Osteoblast (primary cell): ENCODE results near the gene MOCOS. TPM values are rescaled to one million over a fixed set of nuclear protein-coding genes. Genes with fewer than 3 reads are reported as not detected.

Experiments used
- DNase-seq: peaks from one replicate; pipeline ENCODE4 v3.0.0; 2011; ENCODE audit warnings: low spot score, mixed read lengths; ENCODE audit not compliant: insufficient read length; ENCODE audit errors: missing footprints
- H2AFZ ChIP-seq: 2 replicates; pipeline ENCODE4 v1.6.0; 2011; ENCODE audit warnings: mild to moderate bottlenecking, low read length
- H3K27ac ChIP-seq: 2 replicates; pipeline ENCODE4 v1.5.1; 2011; ENCODE audit warnings: mild to moderate bottlenecking, low read depth, low read length, moderate library complexity
- H3K27me3 ChIP-seq: 2 replicates; pipeline ENCODE4 v1.6.0; 2012; ENCODE audit warnings: mild to moderate bottlenecking, control low read depth, inconsistent platforms, low read length, moderate library complexity; ENCODE audit not compliant: insufficient read depth
- H3K36me3 ChIP-seq: 2 replicates; pipeline ENCODE4 v1.5.1; 2011; ENCODE audit warnings: mild to moderate bottlenecking, low read length, control low read depth, moderate library complexity; ENCODE audit not compliant: insufficient read depth
- H3K4me1 ChIP-seq: 2 replicates; pipeline ENCODE4 v1.5.1; 2011; ENCODE audit warnings: mild to moderate bottlenecking, low read length, control low read depth, moderate library complexity; ENCODE audit not compliant: insufficient read depth
- H3K4me2 ChIP-seq: 2 replicates; pipeline ENCODE4 v1.6.0; 2011; ENCODE audit warnings: mild to moderate bottlenecking, low read length; ENCODE audit not compliant: insufficient read depth
- H3K4me3 ChIP-seq: fragments of 200-600 bp; sonication (generic); 3 replicates; pipeline ENCODE4 v1.5.1; 2012; ENCODE audit warnings: mild to moderate bottlenecking, low read length, inconsistent platforms; ENCODE audit not compliant: insufficient read depth
- H3K79me2 ChIP-seq: 2 replicates; pipeline ENCODE4 v1.6.0; 2012; ENCODE audit warnings: mild to moderate bottlenecking, low read length, control low read depth, inconsistent platforms; ENCODE audit not compliant: insufficient read depth
- H3K9me3 ChIP-seq: 2 replicates; pipeline ENCODE4 v1.5.1; 2011; ENCODE audit warnings: low read depth, low read length, control low read depth
- H4K20me1 ChIP-seq: 2 replicates; pipeline ENCODE4 v1.6.0; 2012; ENCODE audit warnings: mild to moderate bottlenecking, low read length, control low read depth; ENCODE audit not compliant: insufficient read depth
- CTCF ChIP-seq: IDR thresholded peaks from 2 replicates; pipeline ENCODE4 v1.5.1; 2011; ENCODE audit warnings: mild to moderate bottlenecking, low read depth, low read length, moderate library complexity; ENCODE audit errors: extremely low read depth
- total RNA-seq: library from RNA; depleted of rRNA; stranded (reverse); fragments of >200 nt; gene quantifications from 2 replicates; pipeline ENCODE4 v1.2.3, GENCODE V29; 2012

Gene MOCOS
- total RNA-seq, 1 donor, result 19.9 TPM

- Histone ChIP-seq H3K9me3 (no peaks in the 10 kb centered on the region), H3K4me2 (no peak overlapping the region), H4K20me1 (no peaks in the 10 kb centered on the region), H3K4me3 (no peak overlapping the region), H3K79me2 (no peaks in the 10 kb centered on the region), H2AFZ (no peak overlapping the region), H3K4me1 (no peaks in the 10 kb centered on the region), H3K36me3 (no peaks in the 10 kb centered on the region), H3K27me3 (peaks cover 13% of the 10 kb centered on the region), H3K27ac (no peak overlapping the region)
- DNase-seq, result no peak
- no peak for TF ChIP-seq CTCF
Observed at GRCh38 chr18:36275561-36275960, 88.3 kb downstream of the MOCOS start.

GRCh38 chr18:36279001-36279400 is 91.7 kb downstream of the MOCOS start:
- DNase-seq, result no peak
- no peaks in the 10 kb centered on the region for H4K20me1 ChIP-seq
- no peaks in the 10 kb centered on the region for H3K36me3 ChIP-seq
- no peak overlapping the region for H3K4me2 ChIP-seq
- no peak overlapping the region for H2AFZ ChIP-seq
- H3K27ac ChIP-seq, result no peak overlapping the region
- no peak for TF ChIP-seq CTCF
- H3K4me1 ChIP-seq, result no peaks in the 10 kb centered on the region
- no peaks in the 10 kb centered on the region for H3K79me2 ChIP-seq
- no peak overlapping the region for H3K4me3 ChIP-seq
- peaks cover 15% of the 10 kb centered on the region for H3K27me3 ChIP-seq
- H3K9me3 ChIP-seq, result no peaks in the 10 kb centered on the region

- Histone ChIP-seq H3K27me3 (peaks cover 15% of the 10 kb centered on the region), H3K27ac (no peak overlapping the region), H4K20me1 (no peaks in the 10 kb centered on the region), H3K36me3 (no peaks in the 10 kb centered on the region), H3K4me3 (no peak overlapping the region), H2AFZ (no peak overlapping the region), H3K79me2 (no peaks in the 10 kb centered on the region), H3K9me3 (no peaks in the 10 kb centered on the region), H3K4me1 (no peaks in the 10 kb centered on the region), H3K4me2 (no peak overlapping the region)
- no peak for DNase-seq
- no peak for TF ChIP-seq CTCF
Observed at GRCh38 chr18:36281936-36282335, 94.6 kb downstream of the MOCOS start.

GRCh38 chr18:36283448-36283847 is 96.2 kb downstream of the MOCOS start:
- H3K36me3 ChIP-seq, result no peaks in the 10 kb centered on the region
- H3K4me3 ChIP-seq, result no peak overlapping the region
- no peak for DNase-seq
- no peak for TF ChIP-seq CTCF
- H3K79me2 ChIP-seq, result no peaks in the 10 kb centered on the region
- no peak overlapping the region for H3K4me2 ChIP-seq
- no peaks in the 10 kb centered on the region for H4K20me1 ChIP-seq
- no peak overlapping the region for H2AFZ ChIP-seq
- no peaks in the 10 kb centered on the region for H3K4me1 ChIP-seq
- H3K9me3 ChIP-seq, result no peaks in the 10 kb centered on the region
- H3K27me3 ChIP-seq, result peaks cover 14% of the 10 kb centered on the region
- H3K27ac ChIP-seq, result no peak overlapping the region
